ENCODE measurements around the gene TMCC3. TPM values are rescaled to one million over a fixed set of nuclear protein-coding genes. Genes with fewer than 3 reads are reported as not detected.

TMCC3 gene
- total and polyA plus RNA-seq, 11 donors, result 0.69 to 8.2 (median 2.9) TPM

- intact Hi-C loops (cut with DNase I), result loop anchor here in 2 of 10 donors (10.0 kb wide), 2 partner anchors 191 to 201 kb away; no protein-coding TSS in a partner anchor
- DNase-seq (no peak), ATAC-seq (no peak)
- no peaks in the 10 kb centered on the region for H3K9me3 ChIP-seq
- H3K36me3 ChIP-seq, result no peaks in the 10 kb centered on the region
- no peaks in the 10 kb centered on the region for H3K4me1 ChIP-seq
- no peak overlapping the region for H3K4me3 ChIP-seq
- H3K27ac ChIP-seq, result no peak overlapping the region
- H3K27me3 ChIP-seq, result no peaks in the 10 kb centered on the region
- 56 to 63% (median 59%) methylated on average over 2 of the region's 2 CpGs for WGBS, 4 donors
- TF ChIP-seq POLR2A (IDR thresholded peaks at IDR 0.05), result no peak
- TF ChIP-seq CTCF (IDR thresholded peaks at IDR 0.05), result no peak
Measured at GRCh38 chr12:94525951-94526350, 124.4 kb downstream of the TMCC3 start.

Small RNAs within 50 kb of the gene (microRNA-seq; reads per million reads assigned to microRNA genes)
- gene MIR5700, result 0 reads per million in 4 donors

Other genes with a start within 250 kb of the TMCC3 start
- 10 to 100 TPM in 4 of 9 donors, 1 to 10 TPM in 5; 7.0 to 13.4 (median 9.5) TPM for gene CEP83, start 190.7 kb downstream of the TMCC3 start, total RNA-seq
- gene CEP83, start 190.7 kb downstream of the TMCC3 start, polyA plus RNA-seq, result 10 to 100 TPM in 1 of 2 donors, 1 to 10 TPM in 1; 5.4 to 11.4 TPM